Measurements from ENCODE around the gene NDUFAF3. TPM values are rescaled to one million over a fixed set of nuclear protein-coding genes. Genes with fewer than 3 reads are reported as not detected.

NDUFAF3 gene
- total and polyA plus RNA-seq, 10 of the 15 experiments (the other 5 are each of a cell fraction or from before 2014, with no cell fraction given), result 25.4 to 228 (median 63.9) TPM

GRCh38 chr3:49024449-49024848 lies 2.5 kb downstream of the NDUFAF3 start:
- Histone ChIP-seq H3K4me3 (no peak overlapping the region), H3K4me1 (ENCODE audit: control insufficient read depth, insufficient read depth, low read length) (peaks cover 16% of the 10 kb centered on the region), H3K9ac (ENCODE audit: control insufficient read depth, insufficient read depth, low read length) (no peak overlapping the region), H3K4me2 (ENCODE audit: control insufficient read depth, insufficient read depth) (no peak overlapping the region), H4K20me1 (ENCODE audit: control insufficient read depth, insufficient read depth) (no peaks in the 10 kb centered on the region), H3K36me3 (ENCODE audit: control insufficient read depth in 2 of 2, insufficient read depth in 2 of 2, low read length in 1 of 2) (peaks cover 19% of the 10 kb centered on the region in 2 experiments), H3K9me3 (replicated peaks; ENCODE audit: control insufficient read depth, insufficient read depth, low read length) (no peaks in the 10 kb centered on the region), H3K79me2 (ENCODE audit: control insufficient read depth, insufficient read depth, low read length) (peaks cover 66% of the 10 kb centered on the region), H2AFZ (ENCODE audit: control insufficient read depth, low read depth, low read length) (no peak overlapping the region), H3K27me3 (replicated peaks in 1 of 2; ENCODE audit: control insufficient read depth in 2 of 2, insufficient read depth in 2 of 2, low read length in 1 of 2) (no peaks in the 10 kb centered on the region), H3K27ac (ENCODE audit: control insufficient read depth, insufficient read depth) (no peak overlapping the region)
- ChIA-PET POLR2A (interaction anchor here (1.1 to 1.2 kb wide), 2 partner anchors 8 to 34 kb away, joined by 3 to 4 read pairs; partner anchors contain the start of gene P4HTM), SMC1A (ENCODE audit: uncharacterized antibody, unreplicated experiment) (interaction anchor here (1.5 to 6.1 kb wide), 3 partner anchors 18 to 133 kb away, joined by 3 to 31 read pairs (median 3); partner anchors contain the start of genes P4HTM and WDR6), RAD21 (ENCODE audit: unreplicated experiment) (no interaction called here), CTCF (interaction anchor here (0.8 to 3.0 kb wide), 4 partner anchors 17 to 632 kb away, joined by 3 to 15 read pairs (median 4); partner anchors contain the start of gene WDR6)
- BruUV-seq (replicated peaks), result no TSS peak
- FAIRE-seq (no peak), ATAC-seq (no peak), DNase-seq (ENCODE audit: low read depth, low spot score) (no peak)
- 62% methylated on average over 5 of the region's 5 CpGs for WGBS (ENCODE audit: insufficient coverage, insufficient replicate concordance, low lambda C conversion rate, missing lambda C conversion rate)
- intact Hi-C loops (cut with micrococcal nuclease; ENCODE audit: unreplicated experiment), result loop anchor here (10.0 kb wide), 2 partner anchors 320 to 650 kb away; partner anchors contain the start of genes APEH and USP4
- in situ Hi-C loops (cut with MboI), result no loop called here
- TF ChIP-seq CEBPB (IDR thresholded peaks at IDR 0.05; ENCODE audit: borderline replicate concordance in 1 of 2, low read depth in 2 of 2, low read length in 2 of 2) (no peak), CBX5 (IDR thresholded peaks at IDR 0.05; ENCODE audit: low read depth) (no peak), MYB (IDR thresholded peaks at IDR 0.05; ENCODE audit: borderline replicate concordance, low read depth, low read length) (no peak), STAT3 (IDR thresholded peaks at IDR 0.05; ENCODE audit: low read depth, low read length) (no peak), PRDM15 (CRISPR knock-in tag; IDR thresholded peaks at IDR 0.05) (no peak), E4F1 (IDR thresholded peaks at IDR 0.05; ENCODE audit: borderline replicate concordance, partially characterized antibody) (no peak), POLR2AphosphoS5 (IDR thresholded peaks at IDR 0.05; ENCODE audit: low read length) (0 out of 2 replicates have a peak, but pooled peaks have one; percentile 41)

Measured in GM12878 (cell line).